C1 segment of cervical spinal cord (tissue), 14 donors: ENCODE measurements around the gene BAHCC1.

Source experiments
- DNase-seq, 14 donors: peaks; one replicate each; lab custom pipeline; 2025; lab: John Stamatoyannopoulos, UW

BAHCC1 gene

GRCh38 chr17:81459864-81460263, 64.6 kb downstream of the BAHCC1 start:
- DNase-seq: no peak

- no peak for DNase-seq
These were observed 65.7 kb downstream of the BAHCC1 start for GRCh38 chr17:81460856-81461460.

GRCh38 chr17:81461607-81462500, 66.6 kb downstream of the BAHCC1 start:
- DNase-seq: peak in 1 of 14 donors; percentile 13

- DNase-seq: no peak
These were observed 67.4 kb downstream of the BAHCC1 start for GRCh38 chr17:81462506-81463125.

GRCh38 chr17:81463506-81463905, 68.2 kb downstream of the BAHCC1 start:
- peak in 1 of 14 donors; percentile 47 for DNase-seq

- DNase-seq: no peak
These were observed 69.3 kb downstream of the BAHCC1 start for GRCh38 chr17:81464586-81464985.

- no peak for DNase-seq
These were observed 70.7 kb downstream of the BAHCC1 start for GRCh38 chr17:81465910-81466309.

GRCh38 chr17:81466564-81467472, 71.6 kb downstream of the BAHCC1 start:
- no peak for DNase-seq

- DNase-seq: no peak
These were observed 73.0 kb downstream of the BAHCC1 start for GRCh38 chr17:81468111-81468769.

GRCh38 chr17:81468770-81469121, 73.5 kb downstream of the BAHCC1 start:
- no peak for DNase-seq

- DNase-seq: no peak
These were observed 74.0 kb downstream of the BAHCC1 start for GRCh38 chr17:81469266-81469665.

- peak in 2 of 14 donors; percentile 34 to 80 for DNase-seq
These were observed 75.2 kb downstream of the BAHCC1 start for GRCh38 chr17:81470270-81470943.

- no peak for DNase-seq
These were observed 75.9 kb downstream of the BAHCC1 start for GRCh38 chr17:81470944-81471817.

- DNase-seq: peak in 12 of 14 donors; percentile 23 to 75 (median 48)
These were observed 76.7 kb downstream of the BAHCC1 start for GRCh38 chr17:81471818-81472456.

GRCh38 chr17:81473019-81473418, 77.8 kb downstream of the BAHCC1 start:
- no peak for DNase-seq

GRCh38 chr17:81474958-81475357, 79.7 kb downstream of the BAHCC1 start:
- DNase-seq: no peak

GRCh38 chr17:81476097-81476496, 80.8 kb downstream of the BAHCC1 start:
- no peak for DNase-seq

GRCh38 chr17:81476635-81477034, 81.4 kb downstream of the BAHCC1 start:
- DNase-seq: no peak

GRCh38 chr17:81477173-81477572, 81.9 kb downstream of the BAHCC1 start:
- DNase-seq: no peak
